Activated T-cell treated with anti-CD3 and anti-CD28 coated beads, Interleukin-2, amount 50 U/mL, for 24 hours (primary cell): ENCODE measurements around the gene ZNF597.

Experiments
- DNase-seq: peaks from one replicate; pipeline ENCODE4 v3.0.0-alpha.2; 2020
- H3K27ac Mint-ChIP-seq: 2 replicates; pipeline ENCODE4 v1.8.0; 2020; ENCODE audit warnings: mild to moderate bottlenecking, mixed read lengths
- H3K27me3 Mint-ChIP-seq: 2 replicates; pipeline ENCODE4 v1.8.0; 2020; ENCODE audit warnings: mixed read lengths
- H3K36me3 Mint-ChIP-seq: 2 replicates; pipeline ENCODE4 v1.8.0; 2020; ENCODE audit warnings: low read depth, mixed read lengths
- H3K4me1 Mint-ChIP-seq: 2 replicates; pipeline ENCODE4 v1.8.0; 2020; ENCODE audit warnings: low read depth, mixed read lengths
- H3K4me3 Mint-ChIP-seq: 2 replicates; pipeline ENCODE4 v1.8.0; 2020; ENCODE audit warnings: mild to moderate bottlenecking, moderate library complexity, mixed read lengths
- H3K9me3 Mint-ChIP-seq: 2 replicates; pipeline ENCODE4 v1.8.0; 2020; ENCODE audit warnings: mixed read lengths

ZNF597 gene

GRCh38 chr16:3469736-3470135 is 26.4 kb upstream of the ZNF597 start:
- Mint-ChIP-seq H3K4me3 (no peak overlapping the region), H3K9me3 (peaks cover 3% of the 10 kb centered on the region), H3K36me3 (peaks cover 51% of the 10 kb centered on the region), H3K27ac (peak overlapping the region; percentile 57), H3K4me1 (peaks cover 59% of the 10 kb centered on the region), H3K27me3 (no peaks in the 10 kb centered on the region)
- no peak for DNase-seq

GRCh38 chr16:3468501-3468900 is 25.2 kb upstream of the ZNF597 start:
- Mint-ChIP-seq H3K4me1 (peaks cover 67% of the 10 kb centered on the region), H3K27ac (peak overlapping the region; percentile 75), H3K36me3 (peaks cover 53% of the 10 kb centered on the region), H3K27me3 (no peaks in the 10 kb centered on the region), H3K9me3 (peaks cover 3% of the 10 kb centered on the region), H3K4me3 (no peak overlapping the region)
- no peak for DNase-seq

- Mint-ChIP-seq H3K36me3 (peaks cover 49% of the 10 kb centered on the region), H3K27me3 (no peaks in the 10 kb centered on the region), H3K4me1 (peaks cover 64% of the 10 kb centered on the region), H3K9me3 (peaks cover 3% of the 10 kb centered on the region), H3K27ac (peak overlapping the region; percentile 75), H3K4me3 (no peak overlapping the region)
- no peak for DNase-seq
These were observed 24.6 kb upstream of the ZNF597 start for GRCh38 chr16:3467921-3468320.

- H3K27me3 Mint-ChIP-seq, result no peaks in the 10 kb centered on the region
- peak overlapping the region; percentile 31 for H3K27ac Mint-ChIP-seq
- no peak overlapping the region for H3K4me3 Mint-ChIP-seq
- H3K4me1 Mint-ChIP-seq, result peaks cover 65% of the 10 kb centered on the region
- no peaks in the 10 kb centered on the region for H3K9me3 Mint-ChIP-seq
- H3K36me3 Mint-ChIP-seq, result peaks cover 46% of the 10 kb centered on the region
- DNase-seq, result no peak
These were observed 23.9 kb upstream of the ZNF597 start for GRCh38 chr16:3467182-3467581.

- Mint-ChIP-seq H3K4me1 (peaks cover 70% of the 10 kb centered on the region), H3K4me3 (no peak overlapping the region), H3K9me3 (no peaks in the 10 kb centered on the region)
These were observed 22.7 kb upstream of the ZNF597 start for GRCh38 chr16:3465911-3466584.

GRCh38 chr16:3465301-3465700 is 22.0 kb upstream of the ZNF597 start:
- no peaks in the 10 kb centered on the region for H3K27me3 Mint-ChIP-seq
- DNase-seq, result no peak
- no peak overlapping the region for H3K4me3 Mint-ChIP-seq
- no peaks in the 10 kb centered on the region for H3K9me3 Mint-ChIP-seq
- peaks cover 37% of the 10 kb centered on the region for H3K36me3 Mint-ChIP-seq
- no peak overlapping the region for H3K27ac Mint-ChIP-seq
- H3K4me1 Mint-ChIP-seq, result peaks cover 72% of the 10 kb centered on the region

More at GRCh38 chr16:3465911-3466584, 22.7 kb upstream of the ZNF597 start:
- H3K27me3 Mint-ChIP-seq, result no peaks in the 10 kb centered on the region
- H3K36me3 Mint-ChIP-seq, result peaks cover 41% of the 10 kb centered on the region
- peak overlapping the region; percentile 33 for H3K27ac Mint-ChIP-seq
- DNase-seq, result no peak

GRCh38 chr16:3461151-3461550 is 17.8 kb upstream of the ZNF597 start:
- Mint-ChIP-seq H3K27ac (peak overlapping the region; percentile 70), H3K4me1 (peaks cover 67% of the 10 kb centered on the region), H3K27me3 (no peaks in the 10 kb centered on the region), H3K4me3 (no peak overlapping the region), H3K36me3 (peaks cover 25% of the 10 kb centered on the region), H3K9me3 (no peaks in the 10 kb centered on the region)
- DNase-seq, result peak; percentile 58

- Mint-ChIP-seq H3K36me3 (peaks cover 19% of the 10 kb centered on the region), H3K9me3 (no peaks in the 10 kb centered on the region), H3K4me3 (no peak overlapping the region), H3K4me1 (peaks cover 64% of the 10 kb centered on the region), H3K27me3 (no peaks in the 10 kb centered on the region), H3K27ac (peak overlapping the region; percentile 70)
- no peak for DNase-seq
These were observed 17.3 kb upstream of the ZNF597 start for GRCh38 chr16:3460585-3460984.

- Mint-ChIP-seq H3K4me1 (peaks cover 60% of the 10 kb centered on the region), H3K36me3 (peaks cover 15% of the 10 kb centered on the region)
These were observed 16.8 kb upstream of the ZNF597 start for GRCh38 chr16:3460121-3460520.

GRCh38 chr16:3459401-3460090 is 16.2 kb upstream of the ZNF597 start:
- H3K4me3 Mint-ChIP-seq, result peak overlapping the region; percentile 87
- DNase-seq, result no peak
- peaks cover 60% of the 10 kb centered on the region for H3K4me1 Mint-ChIP-seq
- H3K27me3 Mint-ChIP-seq, result no peaks in the 10 kb centered on the region
- peaks cover 15% of the 10 kb centered on the region for H3K36me3 Mint-ChIP-seq
- H3K9me3 Mint-ChIP-seq, result no peaks in the 10 kb centered on the region
- peak overlapping the region; percentile 72 for H3K27ac Mint-ChIP-seq

More at GRCh38 chr16:3460121-3460520, 16.8 kb upstream of the ZNF597 start:
- Mint-ChIP-seq H3K4me3 (peak overlapping the region; percentile 87), H3K27me3 (no peaks in the 10 kb centered on the region), H3K27ac (peak overlapping the region; percentile 57), H3K9me3 (no peaks in the 10 kb centered on the region)
- DNase-seq, result no peak

- Mint-ChIP-seq H3K4me1 (peaks cover 53% of the 10 kb centered on the region), H3K27ac (peak overlapping the region; percentile 72), H3K9me3 (no peaks in the 10 kb centered on the region), H3K36me3 (peaks cover 15% of the 10 kb centered on the region), H3K4me3 (peak overlapping the region; percentile 87), H3K27me3 (no peaks in the 10 kb centered on the region)
- DNase-seq, result no peak
These were observed 15.6 kb upstream of the ZNF597 start for GRCh38 chr16:3458852-3459361.

- Mint-ChIP-seq H3K27me3 (no peaks in the 10 kb centered on the region), H3K4me1 (peaks cover 49% of the 10 kb centered on the region), H3K9me3 (no peaks in the 10 kb centered on the region), H3K4me3 (peak overlapping the region; percentile 87), H3K27ac (peak overlapping the region; percentile 72), H3K36me3 (peaks cover 13% of the 10 kb centered on the region)
- no peak for DNase-seq
These were observed 15.1 kb upstream of the ZNF597 start for GRCh38 chr16:3458278-3458851.

- no peaks in the 10 kb centered on the region for H3K27me3 Mint-ChIP-seq
- peak overlapping the region; percentile 80 for H3K4me3 Mint-ChIP-seq
- H3K9me3 Mint-ChIP-seq, result no peaks in the 10 kb centered on the region
- H3K36me3 Mint-ChIP-seq, result peaks cover 16% of the 10 kb centered on the region
- peak overlapping the region; percentile 94 for H3K27ac Mint-ChIP-seq
- DNase-seq, result peak; percentile 92
- H3K4me1 Mint-ChIP-seq, result peaks cover 47% of the 10 kb centered on the region
These were observed 14.3 kb upstream of the ZNF597 start for GRCh38 chr16:3457434-3458252.

- H3K4me1 Mint-ChIP-seq, result peaks cover 25% of the 10 kb centered on the region
- DNase-seq, result no peak
- H3K27me3 Mint-ChIP-seq, result no peaks in the 10 kb centered on the region
- H3K27ac Mint-ChIP-seq, result no peak overlapping the region
- no peaks in the 10 kb centered on the region for H3K9me3 Mint-ChIP-seq
- peaks cover 27% of the 10 kb centered on the region for H3K36me3 Mint-ChIP-seq
- H3K4me3 Mint-ChIP-seq, result no peak overlapping the region
These were observed 11.4 kb upstream of the ZNF597 start for GRCh38 chr16:3454631-3455147.
